GM10266 (cell line): ENCODE measurements around the gene LZIC.
"Not testable (repeated sequence)": the region's sequence is repeated elsewhere in the genome, so short reads cannot be mapped to it uniquely, and the experiment has no call there.

Experiments used
- DNase-seq: peaks from one replicate; pipeline ENCODE4 v3.0.0; 2012; ENCODE audit errors: extremely low spot score
- TF ChIP-seq, protein P1 (sequence below): IDR thresholded peaks from 2 replicates; pipeline ENCODE4 v1.5.1; 2012; ENCODE audit warnings: mild to moderate bottlenecking, low read depth; ENCODE audit not compliant: control insufficient read depth, insufficient read depth; ENCODE audit errors: missing control alignments

LZIC gene

DNA sequence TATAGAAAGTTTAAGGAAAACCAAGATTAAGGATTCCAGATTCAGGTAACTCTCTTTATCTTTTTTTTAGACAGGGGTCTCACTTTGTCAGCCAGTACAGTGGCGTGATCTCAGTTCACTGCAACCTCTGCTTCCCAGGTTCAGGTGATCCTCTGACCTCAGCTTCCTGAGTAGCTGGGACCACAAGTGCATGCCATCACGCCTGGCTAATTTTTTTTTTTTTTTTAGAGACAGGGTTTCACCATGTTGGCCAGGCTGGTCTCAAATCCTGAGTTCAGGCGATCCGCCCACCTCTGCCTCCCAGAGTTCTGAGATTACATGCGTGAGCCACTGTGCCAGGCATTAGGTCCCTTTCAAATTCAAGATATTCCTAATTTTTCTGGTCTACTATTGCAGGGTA lies 15.9 kb downstream of the LZIC start:
- no peak for DNase-seq
- TF ChIP-seq, protein P1, sequence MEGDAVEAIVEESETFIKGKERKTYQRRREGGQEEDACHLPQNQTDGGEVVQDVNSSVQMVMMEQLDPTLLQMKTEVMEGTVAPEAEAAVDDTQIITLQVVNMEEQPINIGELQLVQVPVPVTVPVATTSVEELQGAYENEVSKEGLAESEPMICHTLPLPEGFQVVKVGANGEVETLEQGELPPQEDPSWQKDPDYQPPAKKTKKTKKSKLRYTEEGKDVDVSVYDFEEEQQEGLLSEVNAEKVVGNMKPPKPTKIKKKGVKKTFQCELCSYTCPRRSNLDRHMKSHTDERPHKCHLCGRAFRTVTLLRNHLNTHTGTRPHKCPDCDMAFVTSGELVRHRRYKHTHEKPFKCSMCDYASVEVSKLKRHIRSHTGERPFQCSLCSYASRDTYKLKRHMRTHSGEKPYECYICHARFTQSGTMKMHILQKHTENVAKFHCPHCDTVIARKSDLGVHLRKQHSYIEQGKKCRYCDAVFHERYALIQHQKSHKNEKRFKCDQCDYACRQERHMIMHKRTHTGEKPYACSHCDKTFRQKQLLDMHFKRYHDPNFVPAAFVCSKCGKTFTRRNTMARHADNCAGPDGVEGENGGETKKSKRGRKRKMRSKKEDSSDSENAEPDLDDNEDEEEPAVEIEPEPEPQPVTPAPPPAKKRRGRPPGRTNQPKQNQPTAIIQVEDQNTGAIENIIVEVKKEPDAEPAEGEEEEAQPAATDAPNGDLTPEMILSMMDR: no peak

DNA sequence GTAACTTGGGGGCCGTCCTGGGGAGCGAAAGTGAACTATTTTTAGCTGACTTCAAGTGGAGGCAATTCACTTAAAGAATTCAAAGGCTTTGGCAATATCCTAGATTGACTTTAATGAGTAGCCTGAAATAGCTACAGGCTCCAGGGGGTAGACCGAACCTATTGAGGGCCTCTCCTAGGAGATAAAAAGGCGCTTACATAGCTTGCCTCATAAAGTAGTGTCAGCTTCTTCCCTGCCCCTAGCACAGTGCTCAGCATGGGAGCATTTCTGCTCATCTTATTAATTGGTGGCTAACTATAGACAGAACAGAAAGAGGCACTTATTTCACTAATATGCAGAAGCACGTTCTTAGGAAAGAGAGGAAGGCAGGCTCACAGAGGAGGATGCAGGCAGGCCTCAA lies 20.8 kb downstream of the LZIC start:
- TF ChIP-seq, protein P1: no peak
- no peak for DNase-seq

DNA sequence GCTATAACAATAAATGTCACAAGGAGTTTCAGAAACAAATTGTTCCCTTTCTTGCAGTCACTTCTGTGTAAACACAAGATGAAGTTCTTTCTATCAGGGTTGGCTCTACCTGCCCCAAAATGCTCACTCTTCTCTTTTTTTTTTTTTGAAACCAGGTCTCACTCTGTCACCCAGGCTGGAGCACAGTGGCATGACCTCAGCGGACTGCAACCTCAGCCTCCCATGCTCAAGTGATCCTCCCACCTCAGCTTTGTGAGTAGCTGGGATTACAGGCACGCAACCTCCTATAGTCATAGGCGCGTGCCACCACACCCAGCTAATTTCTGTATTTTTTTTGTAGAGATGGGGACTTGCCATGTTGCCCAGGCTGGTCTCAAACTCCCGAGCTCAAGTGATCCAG lies 22.6 kb downstream of the LZIC start:
- TF ChIP-seq, protein P1: no peak
- no peak for DNase-seq

DNA sequence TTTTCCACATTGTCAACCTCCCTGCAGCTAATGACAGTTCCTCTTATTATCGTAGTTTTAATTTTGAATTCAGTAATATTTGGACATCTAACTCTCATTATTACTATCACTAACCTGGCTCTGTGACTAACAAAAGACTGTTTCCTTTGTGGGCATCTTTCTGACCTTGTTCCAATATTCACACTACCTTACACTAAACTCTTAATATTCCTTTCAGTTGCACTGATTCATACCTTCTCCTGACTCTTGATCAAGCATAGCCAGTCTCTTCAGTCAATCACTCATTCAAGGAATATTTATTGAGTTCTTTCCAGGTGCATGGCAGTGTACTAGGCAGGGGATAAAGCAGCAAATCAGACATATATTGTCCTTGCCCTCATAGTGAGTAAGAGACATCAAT lies 25.3 kb downstream of the LZIC start:
- TF ChIP-seq, protein P1: no peak
- no peak for DNase-seq

DNA sequence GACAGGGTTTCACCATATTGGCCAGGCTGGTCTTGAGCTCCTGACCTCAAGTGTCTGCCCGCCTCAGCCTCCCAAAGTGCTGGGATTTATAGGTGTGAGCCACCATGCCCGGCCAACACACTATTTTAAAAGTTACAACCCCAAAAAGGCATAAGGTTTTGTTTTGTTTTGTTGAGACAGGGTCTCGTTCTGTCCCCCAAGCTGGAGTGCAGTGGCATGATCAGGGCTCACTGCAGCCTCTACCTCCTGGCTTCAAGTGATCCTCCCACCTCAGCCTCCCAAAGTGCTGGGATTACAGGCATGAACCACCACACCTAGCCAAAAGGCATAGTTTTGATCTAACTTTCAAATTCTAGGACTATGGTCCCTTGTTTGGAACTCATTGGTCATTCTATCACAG lies 25.7 kb downstream of the LZIC start:
- not testable (repeated sequence) for DNase-seq

DNA sequence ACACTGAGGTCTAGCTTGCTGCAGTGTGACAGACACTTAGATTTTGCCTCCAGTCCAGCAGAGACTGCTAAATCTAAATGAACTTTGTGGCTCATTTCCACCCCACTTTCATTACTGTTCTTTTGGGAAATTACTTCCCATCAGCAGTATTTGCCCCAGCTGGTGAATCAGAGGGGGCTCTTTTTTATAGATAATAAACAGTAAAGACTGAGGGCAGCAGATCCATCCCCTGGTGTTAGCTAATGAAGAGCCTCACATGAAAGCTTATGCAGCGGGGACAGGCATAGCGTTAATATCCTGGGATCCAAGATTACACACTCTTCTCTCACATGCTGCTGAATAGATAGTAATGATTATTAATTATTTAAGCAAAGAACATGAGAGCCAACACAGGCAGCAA lies 26.7 kb downstream of the LZIC start:
- TF ChIP-seq, protein P1: no peak
- no peak for DNase-seq

DNA sequence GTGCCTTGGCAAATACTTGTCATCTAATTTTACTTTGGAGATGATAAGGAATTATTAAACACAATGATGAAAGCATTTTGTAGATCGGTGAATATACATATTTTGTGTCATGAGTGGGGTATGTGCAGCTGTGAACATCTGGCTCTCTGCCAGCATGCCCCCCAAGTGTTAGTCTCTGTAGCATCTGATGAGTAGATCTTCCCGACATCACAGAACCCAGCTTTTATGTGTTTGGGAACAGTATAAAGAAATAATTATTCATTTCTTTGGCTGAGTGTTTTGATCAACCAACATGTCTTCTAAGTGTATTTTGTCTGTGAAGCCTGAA lies 28.6 kb downstream of the LZIC start:
- TF ChIP-seq, protein P1: no peak

DNA sequence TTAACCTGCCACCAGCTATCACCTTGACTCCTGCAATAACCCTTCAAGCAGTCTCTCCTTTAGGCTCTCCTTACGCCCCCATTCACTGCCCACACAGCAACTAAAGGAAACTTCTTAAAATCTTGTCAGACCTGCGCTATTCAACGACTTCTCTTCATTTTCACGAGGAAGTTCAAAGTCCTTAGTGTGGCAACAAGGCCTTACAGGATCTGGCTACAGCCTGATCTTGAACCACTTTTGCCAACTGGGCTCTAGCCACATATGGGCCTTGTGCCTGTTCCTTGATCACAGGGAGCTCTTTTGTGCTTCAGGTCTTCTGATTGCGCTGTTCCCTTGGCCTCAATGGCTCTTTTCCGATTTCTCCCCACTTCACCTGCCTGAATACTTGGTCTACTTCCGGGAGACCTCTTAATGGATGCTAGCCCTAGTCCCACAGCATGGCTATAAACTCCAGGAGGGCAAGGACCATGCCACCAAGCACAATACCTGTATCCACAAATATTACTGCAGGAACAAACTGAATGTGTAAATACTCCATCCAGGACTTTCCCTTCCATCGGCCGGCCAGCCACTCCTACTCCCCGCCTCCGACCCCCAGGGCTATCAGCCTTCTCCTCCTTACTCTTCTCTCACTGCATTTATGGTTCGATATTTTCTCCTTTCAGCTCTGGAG lies 30.8 kb downstream of the LZIC start:
- TF ChIP-seq, protein P1: no peak
- no peak for DNase-seq

More for the DNA sequence above, 28.6 kb downstream of the LZIC start:
- DNase-seq: no peak
